HepG2 (cell line): ENCODE results near the gene KAT2A. TPM values are rescaled to one million over a fixed set of nuclear protein-coding genes. Genes with fewer than 3 reads are reported as not detected.

Experiments
- ZNF713 ChIP-seq: sonication (generic); formaldehyde crosslinking; IDR thresholded peaks from 2 replicates; pipeline ENCODE4 v1.4.0; 2020; ENCODE audit warnings: mild to moderate bottlenecking, missing genetic modification reagents
- polyA plus RNA-seq, 8 experiments: library from polyadenylated mRNA; depleted of rRNA in 3 of 8; stranded (reverse) in 7 of 8; unstranded in 1 of 8; fragments of >200 nt; fragmentation: Illumina TruSeq in 4 of 8; extraction: Trizol in 4 of 8; gene quantifications; 2 replicates each; pipeline versions ENCODE4 v1.2.1 to v1.2.3, GENCODE V29; 2011 to 2016; ENCODE audit warnings: low read depth in 4 of 8, missing spikeins in 1 of 8, mixed read lengths in 1 of 8; ENCODE audit not compliant: insufficient read depth in 1 of 8
- total RNA-seq, 5 experiments: library from RNA; depleted of rRNA; stranded (reverse); fragments of >200 nt; fragmentation: Illumina TruSeq; extraction: Trizol; gene quantifications; 2 replicates each; pipeline ENCODE4 v1.2.3, GENCODE V29; 2016; ENCODE audit warnings: low read depth in 1 of 5
- TF ChIP-seq, protein P1 (sequence below), 2 experiments: fragments of 450-650 bp in 1 of 2; sonication (generic) in 1 of 2; formaldehyde crosslinking in 1 of 2; IDR thresholded peaks; 2 replicates each; pipeline versions ENCODE4 v1.6.1 to v1.8.0; 2016 to 2022; ENCODE audit warnings: antibody characterized with exemption in 1 of 2, mild to moderate bottlenecking in 1 of 2, missing genetic modification reagents in 1 of 2

Gene KAT2A
- total and polyA plus RNA-seq, 2 of the 13 experiments (the other 11 are each of a cell fraction or from before 2014, with no cell fraction given), result 29.1 to 90.4 TPM

DNA sequence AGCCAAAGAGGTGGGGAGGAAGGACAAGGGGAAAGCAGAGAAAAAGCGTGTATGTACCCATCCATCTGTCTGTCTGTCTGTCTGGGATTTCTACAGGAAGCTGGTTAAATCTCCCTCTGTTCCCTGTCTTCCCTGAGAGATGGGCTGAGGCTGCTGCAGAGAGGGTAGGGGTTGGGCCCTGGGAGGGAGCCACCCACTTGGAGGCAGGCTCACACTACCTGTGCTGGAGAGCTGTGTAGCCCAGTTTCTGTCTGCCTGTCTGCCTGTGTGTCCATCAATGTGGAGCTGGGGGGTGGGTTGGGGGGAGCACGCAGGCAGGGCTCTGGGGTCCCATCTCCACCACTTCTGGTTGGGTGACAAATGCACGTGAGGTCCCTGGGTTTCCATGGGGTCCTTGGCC is 52.2 kb downstream of the KAT2A start (continued):
- TF ChIP-seq, protein P1, sequence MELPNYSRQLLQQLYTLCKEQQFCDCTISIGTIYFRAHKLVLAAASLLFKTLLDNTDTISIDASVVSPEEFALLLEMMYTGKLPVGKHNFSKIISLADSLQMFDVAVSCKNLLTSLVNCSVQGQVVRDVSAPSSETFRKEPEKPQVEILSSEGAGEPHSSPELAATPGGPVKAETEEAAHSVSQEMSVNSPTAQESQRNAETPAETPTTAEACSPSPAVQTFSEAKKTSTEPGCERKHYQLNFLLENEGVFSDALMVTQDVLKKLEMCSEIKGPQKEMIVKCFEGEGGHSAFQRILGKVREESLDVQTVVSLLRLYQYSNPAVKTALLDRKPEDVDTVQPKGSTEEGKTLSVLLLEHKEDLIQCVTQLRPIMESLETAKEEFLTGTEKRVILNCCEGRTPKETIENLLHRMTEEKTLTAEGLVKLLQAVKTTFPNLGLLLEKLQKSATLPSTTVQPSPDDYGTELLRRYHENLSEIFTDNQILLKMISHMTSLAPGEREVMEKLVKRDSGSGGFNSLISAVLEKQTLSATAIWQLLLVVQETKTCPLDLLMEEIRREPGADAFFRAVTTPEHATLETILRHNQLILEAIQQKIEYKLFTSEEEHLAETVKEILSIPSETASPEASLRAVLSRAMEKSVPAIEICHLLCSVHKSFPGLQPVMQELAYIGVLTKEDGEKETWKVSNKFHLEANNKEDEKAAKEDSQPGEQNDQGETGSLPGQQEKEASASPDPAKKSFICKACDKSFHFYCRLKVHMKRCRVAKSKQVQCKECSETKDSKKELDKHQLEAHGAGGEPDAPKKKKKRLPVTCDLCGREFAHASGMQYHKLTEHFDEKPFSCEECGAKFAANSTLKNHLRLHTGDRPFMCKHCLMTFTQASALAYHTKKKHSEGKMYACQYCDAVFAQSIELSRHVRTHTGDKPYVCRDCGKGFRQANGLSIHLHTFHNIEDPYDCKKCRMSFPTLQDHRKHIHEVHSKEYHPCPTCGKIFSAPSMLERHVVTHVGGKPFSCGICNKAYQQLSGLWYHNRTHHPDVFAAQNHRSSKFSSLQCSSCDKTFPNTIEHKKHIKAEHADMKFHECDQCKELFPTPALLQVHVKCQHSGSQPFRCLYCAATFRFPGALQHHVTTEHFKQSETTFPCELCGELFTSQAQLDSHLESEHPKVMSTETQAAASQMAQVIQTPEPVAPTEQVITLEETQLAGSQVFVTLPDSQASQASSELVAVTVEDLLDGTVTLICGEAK (IDR thresholded peaks at IDR 0.05), result no peak
- TF ChIP-seq, protein P1 (CRISPR knock-in tag; IDR thresholded peaks at IDR 0.05), result no peak
- no peak for TF ChIP-seq ZNF713 (CRISPR knock-in tag)
